HepG2 (cell line): Measurements from ENCODE around the gene AJUBA. TPM values are rescaled to one million over a fixed set of nuclear protein-coding genes. Genes with fewer than 3 reads are reported as not detected.
"Not testable (repeated sequence)": the region's sequence is repeated elsewhere in the genome, so short reads cannot be mapped to it uniquely, and the experiment has no call there.

ENCODE experiments used
- ATAC-seq: fragments of 200-7000 bp; cut with Tn5 transposase; 3 replicates; pipeline ENCODE4 v1.9.1; 2020; ENCODE audit warnings: mild to moderate bottlenecking, moderate library complexity
- BruUV-seq: library from RNA; stranded (reverse); fragments of 400-500 nt; replicated peaks from 2 replicates; lab custom pipeline; 2021; lab: Mats Ljungman, UMichigan
- CTCF ChIA-PET: fragments of 300-600 bp; formaldehyde crosslinking; extraction: SDS; loops from one replicate; lab custom pipeline; 2021; ENCODE audit warnings: low total read pairs, inconsistent platforms, low intra/inter-chr PET ratio; lab: Yijun Ruan, JAX
- POLR2A ChIA-PET: fragments of 350-600 bp; sonication (Branson Sonifier 250); formaldehyde crosslinking; loops from one replicate; lab custom pipeline; 2020; ENCODE audit warnings: antibody characterized with exemption, inconsistent platforms; lab: Yijun Ruan, JAX
- DNase-seq: peaks from one replicate; pipeline ENCODE4 v3.0.0-alpha.2; 2015; ENCODE audit warnings: low spot score
- FAIRE-seq: peaks from 3 replicates; lab custom pipeline; 2011; peaks lifted over from hg19 to GRCh38; lab: Jason Lieb, UNC
- H2AFZ ChIP-seq: one replicate; pipeline ENCODE4 v1.6.1; 2011; ENCODE audit warnings: low read length, inconsistent platforms
- H3K27ac ChIP-seq: fragments of 300-600 bp; 3 replicates; pipeline ENCODE4 v1.8.0; 2011; ENCODE audit warnings: mixed run types, mild to moderate bottlenecking, mixed read lengths, low read length, inconsistent platforms; ENCODE audit not compliant: insufficient read depth; ENCODE audit errors: extremely low read length
- H3K27me3 ChIP-seq, 2 experiments: fragments of 200-600 bp in 1 of 2; 2 replicates in 1 of 2; 3 replicates in 1 of 2; pipeline versions ENCODE4 v1.6.0 to v1.8.0; 2011; ENCODE audit warnings: low read length in 2 of 2, mild to moderate bottlenecking in 2 of 2, moderate library complexity in 2 of 2, inconsistent platforms in 1 of 2; ENCODE audit not compliant: insufficient read depth in 2 of 2, control insufficient read depth in 1 of 2
- H3K36me3 ChIP-seq, 2 experiments: fragments of 200-600 bp in 1 of 2; replicated peaks in 1 of 2; 2 replicates in 1 of 2; 3 replicates in 1 of 2; pipeline versions ENCODE4 v1.5.1 to v1.8.0; 2011; ENCODE audit warnings: low read length in 2 of 2, inconsistent platforms in 1 of 2; ENCODE audit not compliant: insufficient read depth in 2 of 2, control insufficient read depth in 1 of 2
- H3K4me1 ChIP-seq: 2 replicates; pipeline ENCODE4 v1.5.1; 2012; ENCODE audit warnings: low read length, inconsistent platforms; ENCODE audit not compliant: insufficient read depth
- H3K4me2 ChIP-seq: 2 replicates; pipeline ENCODE4 v1.6.0; 2011; ENCODE audit warnings: low read depth, low read length, inconsistent platforms
- H3K4me3 ChIP-seq, 3 experiments: fragments of 200-600 bp in 1 of 3; sonication (generic), shearing (Covaris generic) in 1 of 3; replicated peaks in 1 of 3; 2 replicates each; pipeline ENCODE4 v1.5.1; 2011 to 2016; ENCODE audit warnings: low read length in 3 of 3, inconsistent platforms in 2 of 3, low read depth in 2 of 3, mild to moderate bottlenecking in 2 of 3, control low read depth in 1 of 3, mixed read lengths in 1 of 3; ENCODE audit not compliant: insufficient read depth in 1 of 3
- H3K79me2 ChIP-seq: one replicate; pipeline ENCODE4 v1.6.1; 2011; ENCODE audit warnings: low read length, inconsistent platforms; ENCODE audit not compliant: insufficient read depth
- H3K9ac ChIP-seq: 2 replicates; pipeline ENCODE4 v1.6.0; 2011; ENCODE audit warnings: mild to moderate bottlenecking, low read depth, low read length, inconsistent platforms; ENCODE audit not compliant: insufficient read depth
- H3K9me3 ChIP-seq: 2 replicates; pipeline ENCODE4 v1.5.1; 2012; ENCODE audit warnings: mild to moderate bottlenecking, low read length
- H4K20me1 ChIP-seq: 2 replicates; pipeline ENCODE4 v1.6.0; 2011; ENCODE audit warnings: inconsistent platforms, mild to moderate bottlenecking, low read length, moderate library complexity; ENCODE audit not compliant: insufficient read depth
- ATF1 ChIP-seq: IDR thresholded peaks from 2 replicates; pipeline ENCODE4 v1.6.1; 2016; ENCODE audit warnings: mild to moderate bottlenecking, control low read depth
- ELF4 ChIP-seq: sonication (generic); formaldehyde crosslinking; IDR thresholded peaks from 2 replicates; pipeline ENCODE4 v1.5.0; 2020; ENCODE audit warnings: missing genetic modification reagents, mild to moderate bottlenecking, moderate library complexity, borderline replicate concordance
- HIVEP1 ChIP-seq: sonication (generic); formaldehyde crosslinking; IDR thresholded peaks from 2 replicates; pipeline ENCODE4 v1.4.0; 2020; ENCODE audit warnings: mild to moderate bottlenecking, missing genetic modification reagents
- KLF9 ChIP-seq: IDR thresholded peaks from 2 replicates; pipeline ENCODE4 v1.6.1; 2016; ENCODE audit warnings: low read depth
- NFE2L2 ChIP-seq: fragments of 150-350 bp; IDR thresholded peaks from 2 replicates; pipeline ENCODE4 v1.6.1; 2014; ENCODE audit warnings: low read length
- REPIN1 ChIP-seq: sonication (generic); formaldehyde crosslinking; IDR thresholded peaks from 2 replicates; pipeline ENCODE4 v1.8.0; 2022; ENCODE audit warnings: missing genetic modification reagents, low read depth, mild to moderate bottlenecking, borderline replicate concordance
- SIX1 ChIP-seq: sonication (generic); formaldehyde crosslinking; IDR thresholded peaks from 2 replicates; pipeline ENCODE4 v1.4.0; 2020; ENCODE audit warnings: missing genetic modification reagents, borderline replicate concordance
- ZNF451 ChIP-seq: sonication (generic); formaldehyde crosslinking; IDR thresholded peaks from 2 replicates; pipeline ENCODE4 v1.5.0; 2020; ENCODE audit warnings: mild to moderate bottlenecking, missing genetic modification reagents
- ZNF704 ChIP-seq: sonication (generic); formaldehyde crosslinking; IDR thresholded peaks from 2 replicates; pipeline ENCODE4 v1.8.1; 2023; ENCODE audit warnings: mild to moderate bottlenecking, inconsistent platforms, moderate library complexity, missing genetic modification reagents, borderline replicate concordance
- ZNF816 ChIP-seq: sonication (generic); formaldehyde crosslinking; IDR thresholded peaks from 2 replicates; pipeline ENCODE4 v1.8.0; 2022; ENCODE audit warnings: missing genetic modification reagents, mild to moderate bottlenecking, borderline replicate concordance
- WGBS: methylation state at CpG from one replicate; pipeline ENCODE4 v1.1.6; 2017; ENCODE audit warnings: low lambda C conversion rate; 5-methylcytosine and 5-hydroxymethylcytosine counted together
- in situ Hi-C: cut with HindIII; loops from 2 replicates; pipeline ENCODE4 v1.10.0; 2017; ENCODE audit warnings: low pct_unique_long_range_greater_than_20kb; ENCODE audit not compliant: extremely low pct_ligation_motif_present
- intact Hi-C: fragments of 100-400 bp; cut with micrococcal nuclease; formaldehyde crosslinking; loops from one replicate; pipeline ENCODE4 v1.10.0; 2022; ENCODE audit not compliant: unreplicated experiment
- polyA plus RNA-seq, 8 experiments: library from polyadenylated mRNA; depleted of rRNA in 3 of 8; stranded (reverse) in 7 of 8; unstranded in 1 of 8; fragments of >200 nt; fragmentation: Illumina TruSeq in 4 of 8; extraction: Trizol in 4 of 8; gene quantifications; 2 replicates each; pipeline versions ENCODE4 v1.2.1 to v1.2.3, GENCODE V29; 2011 to 2016; ENCODE audit warnings: low read depth in 4 of 8, missing spikeins in 1 of 8, mixed read lengths in 1 of 8; ENCODE audit not compliant: insufficient read depth in 1 of 8
- total RNA-seq, 5 experiments: library from RNA; depleted of rRNA; stranded (reverse); fragments of >200 nt; fragmentation: Illumina TruSeq; extraction: Trizol; gene quantifications; 2 replicates each; pipeline ENCODE4 v1.2.3, GENCODE V29; 2016; ENCODE audit warnings: low read depth in 1 of 5
- TF ChIP-seq, protein P1 (sequence below): sonication (generic); formaldehyde crosslinking; IDR thresholded peaks from 2 replicates; pipeline ENCODE4 v1.9.0; 2021; ENCODE audit warnings: missing genetic modification reagents, mild to moderate bottlenecking, borderline replicate concordance

AJUBA gene
- total and polyA plus RNA-seq, 2 of the 13 experiments (the other 11 are each of a cell fraction or from before 2014, with no cell fraction given) = 157 to 241 TPM

- TF ChIP-seq ZNF451 (CRISPR knock-in tag) (no peak), REPIN1 (CRISPR knock-in tag) (no peak), KLF9 (no peak), ELF4 (peak; percentile 27; the same call in 1 of the 2 replicates), SIX1 (CRISPR knock-in tag) (0 out of 2 replicates have a peak, but pooled peaks have one; percentile 32), ATF1 (peak; percentile 43; the same call in 1 of the 2 replicates), ZNF816 (CRISPR knock-in tag) (0 out of 2 replicates have a peak, but pooled peaks have one; percentile 61)
- TF ChIP-seq, protein P1, sequence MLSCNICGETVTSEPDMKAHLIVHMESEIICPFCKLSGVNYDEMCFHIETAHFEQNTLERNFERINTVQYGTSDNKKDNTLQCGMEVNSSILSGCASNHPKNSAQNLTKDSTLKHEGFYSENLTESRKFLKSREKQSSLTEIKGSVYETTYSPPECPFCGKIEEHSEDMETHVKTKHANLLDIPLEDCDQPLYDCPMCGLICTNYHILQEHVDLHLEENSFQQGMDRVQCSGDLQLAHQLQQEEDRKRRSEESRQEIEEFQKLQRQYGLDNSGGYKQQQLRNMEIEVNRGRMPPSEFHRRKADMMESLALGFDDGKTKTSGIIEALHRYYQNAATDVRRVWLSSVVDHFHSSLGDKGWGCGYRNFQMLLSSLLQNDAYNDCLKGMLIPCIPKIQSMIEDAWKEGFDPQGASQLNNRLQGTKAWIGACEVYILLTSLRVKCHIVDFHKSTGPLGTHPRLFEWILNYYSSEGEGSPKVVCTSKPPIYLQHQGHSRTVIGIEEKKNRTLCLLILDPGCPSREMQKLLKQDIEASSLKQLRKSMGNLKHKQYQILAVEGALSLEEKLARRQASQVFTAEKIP = no peak
Observed at GRCh38 chr14:23005451-23006187, 23.3 kb upstream of the AJUBA start (continued).

DNA sequence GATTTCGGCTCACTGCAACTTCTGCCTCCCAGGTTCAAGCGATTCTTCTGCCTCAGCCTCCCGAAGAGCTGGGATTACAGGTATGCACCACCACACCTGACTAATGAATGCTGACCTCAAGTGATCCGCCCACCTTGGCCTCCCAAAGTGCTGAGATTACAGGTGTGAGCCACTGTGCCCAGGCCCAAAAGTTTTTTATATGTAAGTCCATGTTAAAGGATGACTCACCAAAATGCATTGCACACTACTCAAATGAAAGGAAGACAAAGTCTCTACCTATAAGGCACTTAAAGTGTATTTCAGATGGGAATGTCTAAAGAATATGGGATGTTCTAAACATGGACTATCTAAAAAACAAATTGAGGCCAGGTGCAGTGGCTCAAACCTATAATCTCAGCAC, 21.9 kb upstream of the AJUBA start:
- H4K20me1 ChIP-seq = not testable (repeated sequence)
- TF ChIP-seq ZNF704 (CRISPR knock-in tag) (0 out of 2 replicates have a peak, but pooled peaks have one; percentile 36), NFE2L2 (0 out of 2 replicates have a peak, but pooled peaks have one; percentile 8), HIVEP1 (CRISPR knock-in tag) (peak; percentile 55; the same call in 1 of the 2 replicates)
- TF ChIP-seq, all 625 proteins: peak for 3; not testable (repeated sequence) for 622
- H3K9ac ChIP-seq, H3K27ac ChIP-seq, ATAC-seq, H3K79me2 ChIP-seq, H3K4me2 ChIP-seq, intact Hi-C loops, FAIRE-seq, DNase-seq, H3K4me3 ChIP-seq, H2AFZ ChIP-seq, H3K36me3 ChIP-seq, H3K9me3 ChIP-seq, BruUV-seq, CTCF ChIA-PET, H3K27me3 ChIP-seq, in situ Hi-C loops: not testable (repeated sequence)
- WGBS = 98% methylated on average over 4 of the region's 4 CpGs
- peaks cover 36% of the 10 kb centered on the region for H3K4me1 ChIP-seq
- POLR2A ChIA-PET = interaction anchor here (1.3 kb wide), 1 partner anchor 27 kb away, joined by 3 read pairs; no protein-coding TSS in a partner anchor
